H1 (cell line): ENCODE data around the gene MLF1.

ENCODE experiments used
- ASH2L ChIP-seq: fragments of 200-600, 300-600 bp; sonication (generic); IDR thresholded peaks from one replicate; pipeline ENCODE4 v1.7.1; 2017; ENCODE audit warnings: low read length
- CEBPB ChIP-seq: IDR thresholded peaks from 2 replicates; pipeline ENCODE4 v1.6.1; 2012; ENCODE audit warnings: low read depth, low read length
- EGR1 ChIP-seq: IDR thresholded peaks from 2 replicates; pipeline ENCODE4 v1.6.1; 2011; ENCODE audit warnings: low read depth, low read length, borderline replicate concordance
- EZH2 ChIP-seq: fragments of 200-600 bp; sonication (generic); IDR thresholded peaks from 2 replicates; pipeline ENCODE4 v1.7.1; 2012; ENCODE audit warnings: low read depth, mild to moderate bottlenecking, moderate library complexity, low read length, inconsistent platforms; ENCODE audit not compliant: severe bottlenecking
- GTF2F1 ChIP-seq: IDR thresholded peaks from 2 replicates; pipeline ENCODE4 v1.6.1; 2012; ENCODE audit warnings: low read depth, low read length, improper control_type of control experiment, borderline replicate concordance
- POLR2A ChIP-seq, 2 experiments: IDR thresholded peaks; 1 replicate in 1 of 2; 2 replicates in 1 of 2; pipeline ENCODE4 v1.6.1; 2011; ENCODE audit warnings: low read depth in 2 of 2, low read length in 2 of 2, mild to moderate bottlenecking in 2 of 2; ENCODE audit errors: control extremely low read depth in 1 of 2
- POLR2AphosphoS5 ChIP-seq: IDR thresholded peaks from 2 replicates; pipeline ENCODE4 v1.6.1; 2011; ENCODE audit warnings: low read depth, low read length

- no peak for TF ChIP-seq EZH2
- TF ChIP-seq POLR2AphosphoS5, result no peak
- TF ChIP-seq POLR2A (IDR thresholded peaks at IDR 0.05; ENCODE audit: control extremely low read depth in 1 of 2, low read depth in 2 of 2, low read length in 2 of 2), result no peak
- no peak for TF ChIP-seq ASH2L
- TF ChIP-seq CEBPB, result no peak
- TF ChIP-seq GTF2F1, result no peak
- TF ChIP-seq EGR1, result no peak
Measured at GRCh38 chr3:158573714-158574113, 2.7 kb downstream of the MLF1 start.
